HL-60/S4 treated with retinoic acid at 250 ng/mL for 4 days and 3 days (cell line): ENCODE data around the gene PNMA8A.
"Not testable (repeated sequence)": the region's sequence is repeated elsewhere in the genome, so short reads cannot be mapped to it uniquely, and the experiment has no call there.

Experiments used
- in situ Hi-C: fragments of 300-500 bp; cut with MboI; formaldehyde crosslinking; loops from 2 replicates; pipeline ENCODE4 v1.7.0; 2022; ENCODE audit warnings: low sequenced_read_pairs

PNMA8A gene

GRCh38 chr19:46470376-46470775, 987 bp downstream of the PNMA8A start:
- in situ Hi-C loops: no loop called here

GRCh38 chr19:46469541-46470185, 1.7 kb downstream of the PNMA8A start:
- in situ Hi-C loops: no loop called here

GRCh38 chr19:46466536-46467196, 4.7 kb downstream of the PNMA8A start:
- in situ Hi-C loops: no loop called here

GRCh38 chr19:46463516-46463915, 7.8 kb downstream of the PNMA8A start:
- in situ Hi-C loops: no loop called here

- in situ Hi-C loops: no loop called here
These were observed 9.8 kb downstream of the PNMA8A start for GRCh38 chr19:46461537-46461936.

- in situ Hi-C loops: no loop called here
These were observed 10.4 kb downstream of the PNMA8A start for GRCh38 chr19:46460981-46461380.

- in situ Hi-C loops: no loop called here
These were observed 11.3 kb downstream of the PNMA8A start for GRCh38 chr19:46460055-46460454.

- in situ Hi-C loops: no loop called here
These were observed 14.4 kb downstream of the PNMA8A start for GRCh38 chr19:46456930-46457329.

GRCh38 chr19:46454244-46454643, 17.1 kb downstream of the PNMA8A start:
- in situ Hi-C loops: no loop called here

- in situ Hi-C loops: no loop called here
These were observed 17.7 kb downstream of the PNMA8A start for GRCh38 chr19:46453661-46454060.

- in situ Hi-C loops: no loop called here
These were observed 19.2 kb downstream of the PNMA8A start for GRCh38 chr19:46452186-46452585.

- in situ Hi-C loops: no loop called here
These were observed 20.0 kb downstream of the PNMA8A start for GRCh38 chr19:46451352-46451751.

GRCh38 chr19:46450737-46451136, 20.6 kb downstream of the PNMA8A start:
- in situ Hi-C loops: no loop called here

- in situ Hi-C loops: no loop called here
These were observed 22.1 kb downstream of the PNMA8A start for GRCh38 chr19:46449228-46449627.

GRCh38 chr19:46448601-46449000, 22.8 kb downstream of the PNMA8A start:
- in situ Hi-C loops: no loop called here

- in situ Hi-C loops: no loop called here
These were observed 23.5 kb downstream of the PNMA8A start for GRCh38 chr19:46447824-46448223.

GRCh38 chr19:46447006-46447405, 24.4 kb downstream of the PNMA8A start:
- in situ Hi-C loops: no loop called here

GRCh38 chr19:46446021-46446420, 25.3 kb downstream of the PNMA8A start:
- in situ Hi-C loops: no loop called here

- in situ Hi-C loops: no loop called here
These were observed 28.4 kb downstream of the PNMA8A start for GRCh38 chr19:46442808-46443450.

GRCh38 chr19:46441866-46442265, 29.5 kb downstream of the PNMA8A start:
- in situ Hi-C loops: no loop called here

- in situ Hi-C loops: not testable (repeated sequence)
These were observed 35.7 kb downstream of the PNMA8A start for GRCh38 chr19:46435689-46436088.

GRCh38 chr19:46435009-46435408, 36.4 kb downstream of the PNMA8A start:
- in situ Hi-C loops: no loop called here
